Activated CD8-positive, alpha-beta memory T cell treated with anti-CD3 and anti-CD28 coated beads, Interleukin-2, amount 10 ng/mL, durations not matched to agents 7 days and 5 days (primary cell): ENCODE measurements around the gene CRYBA2. TPM values are rescaled to one million over a fixed set of nuclear protein-coding genes. Genes with fewer than 3 reads are reported as not detected.

Experiments used
- ATAC-seq: fragments of 150-1000 bp; cut with Tn5 transposase; one replicate; pipeline ENCODE4 v1.10.0; 2021; ENCODE audit warnings: moderate library complexity
- CTCF ChIA-PET: fragments of 350-600 bp; sonication (Branson Sonifier 250); formaldehyde crosslinking; loops from one replicate; lab custom pipeline; 2021; ENCODE audit warnings: antibody characterized with exemption; lab: Charles Lee
- DNase-seq: peaks from one replicate; pipeline ENCODE4 v3.0.0-alpha.2; 2020
- H3K27ac Mint-ChIP-seq: one replicate; pipeline ENCODE4 v1.8.0; 2021; ENCODE audit warnings: mild to moderate bottlenecking, mixed read lengths
- H3K27me3 Mint-ChIP-seq: one replicate; pipeline ENCODE4 v1.8.0; 2021; ENCODE audit warnings: mixed read lengths
- H3K36me3 Mint-ChIP-seq: one replicate; pipeline ENCODE4 v1.8.0; 2021; ENCODE audit warnings: mild to moderate bottlenecking, mixed read lengths
- H3K4me1 Mint-ChIP-seq: one replicate; pipeline ENCODE4 v1.8.0; 2021; ENCODE audit warnings: mixed read lengths
- H3K4me3 Mint-ChIP-seq: one replicate; pipeline ENCODE4 v1.8.0; 2021; ENCODE audit warnings: mild to moderate bottlenecking, moderate library complexity, mixed read lengths
- H3K9me3 Mint-ChIP-seq: one replicate; pipeline ENCODE4 v1.8.0; 2022; ENCODE audit warnings: low read depth, mixed read lengths
- total RNA-seq, 2 experiments: library from RNA; stranded (reverse); gene quantifications; one replicate each; pipeline ENCODE4 v1.2.3, GENCODE V29; 2021

CRYBA2 gene
- total RNA-seq, 2 experiments from 2014 or later: not detected

DNA sequence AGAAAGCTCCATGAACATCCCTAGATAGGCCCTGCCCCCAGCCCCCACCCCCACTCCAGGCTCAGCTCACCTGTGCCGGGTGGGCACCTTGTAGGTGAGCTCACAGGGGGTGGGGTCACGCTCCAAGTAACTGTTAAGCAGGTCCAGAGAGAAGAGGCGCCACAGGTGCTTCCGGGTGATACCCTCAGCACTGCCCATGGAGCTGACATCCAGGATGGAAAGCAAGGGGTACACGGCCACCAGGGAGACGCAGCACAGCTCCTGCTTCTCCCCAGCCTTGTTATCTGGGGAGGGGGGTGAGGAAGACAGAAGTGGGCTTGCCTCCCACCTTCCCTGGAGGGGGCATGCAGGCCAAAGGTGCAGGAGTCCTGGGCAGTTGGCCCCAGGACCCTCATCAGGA, 26.2 kb upstream of the CRYBA2 start:
- ATAC-seq: no peak
- H3K9me3 Mint-ChIP-seq: no peaks in the 10 kb centered on the region
- CTCF ChIA-PET: interaction anchor here (0.8 to 1.4 kb wide), 2 partner anchors 9 to 23 kb away, joined by 3 to 4 read pairs; no protein-coding TSS in a partner anchor
- no peak overlapping the region for H3K4me3 Mint-ChIP-seq
- no peak for DNase-seq
- H3K36me3 Mint-ChIP-seq: no peaks in the 10 kb centered on the region
- peaks cover 5% of the 10 kb centered on the region for H3K27me3 Mint-ChIP-seq
- no peak overlapping the region for H3K27ac Mint-ChIP-seq
- no peaks in the 10 kb centered on the region for H3K4me1 Mint-ChIP-seq

DNA sequence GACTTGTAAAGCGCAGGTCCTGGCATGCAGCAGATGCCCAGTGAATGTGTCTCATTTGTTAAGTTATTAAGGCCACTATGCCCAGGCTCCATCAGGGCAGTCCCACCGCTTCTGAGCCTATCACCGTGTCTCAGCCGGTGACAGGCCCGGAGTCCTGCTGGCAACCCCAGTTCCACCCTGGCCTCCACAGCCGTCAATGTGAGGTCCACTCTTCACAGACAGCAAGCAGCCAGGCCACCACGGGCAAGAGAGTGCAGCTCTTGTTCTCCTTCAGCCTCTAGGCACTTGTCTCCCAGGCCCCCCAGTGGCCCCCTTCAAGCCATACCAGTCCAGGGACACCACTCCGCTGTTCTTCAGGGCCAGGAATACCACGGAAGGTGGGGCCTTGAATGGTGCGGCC, 25.5 kb upstream of the CRYBA2 start:
- peaks cover 5% of the 10 kb centered on the region for H3K27me3 Mint-ChIP-seq
- ATAC-seq (no peak), DNase-seq (no peak)
- no peaks in the 10 kb centered on the region for H3K36me3 Mint-ChIP-seq
- no peaks in the 10 kb centered on the region for H3K9me3 Mint-ChIP-seq
- no peak overlapping the region for H3K4me3 Mint-ChIP-seq
- H3K27ac Mint-ChIP-seq: no peak overlapping the region
- CTCF ChIA-PET: interaction anchor here (1.4 kb wide), 1 partner anchor 22 kb away, joined by 3 read pairs; no protein-coding TSS in a partner anchor
- no peaks in the 10 kb centered on the region for H3K4me1 Mint-ChIP-seq

DNA sequence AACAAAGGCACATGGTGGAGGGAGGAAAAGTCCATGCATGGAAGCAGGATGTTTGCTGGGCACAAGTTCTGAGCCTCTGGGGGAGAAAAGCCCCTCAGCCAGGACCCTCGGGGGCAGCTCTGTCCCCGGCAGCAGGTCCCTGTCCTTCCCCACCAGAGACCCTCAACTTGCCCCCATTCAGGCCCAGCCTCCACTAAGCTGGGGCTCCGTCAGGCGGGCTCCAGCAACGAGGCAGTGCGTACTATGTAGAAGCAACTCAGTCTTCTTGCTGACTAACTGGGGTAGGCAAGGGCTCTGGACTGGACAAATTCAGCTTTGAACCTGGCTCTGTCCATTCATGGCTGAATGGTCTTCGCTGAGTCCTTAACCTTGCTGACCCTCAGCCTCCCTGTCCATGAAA, 25.1 kb upstream of the CRYBA2 start:
- ATAC-seq (no peak), DNase-seq (no peak)
- H3K27ac Mint-ChIP-seq: no peak overlapping the region
- H3K4me1 Mint-ChIP-seq: no peaks in the 10 kb centered on the region
- CTCF ChIA-PET: interaction anchor here (1.4 kb wide), 1 partner anchor 22 kb away, joined by 3 read pairs; no protein-coding TSS in a partner anchor
- H3K36me3 Mint-ChIP-seq: no peaks in the 10 kb centered on the region
- no peak overlapping the region for H3K4me3 Mint-ChIP-seq
- H3K9me3 Mint-ChIP-seq: no peaks in the 10 kb centered on the region
- peaks cover 5% of the 10 kb centered on the region for H3K27me3 Mint-ChIP-seq

GRCh38 chr2:219017201-219017931, 24.1 kb upstream of the CRYBA2 start:
- H3K27ac Mint-ChIP-seq: no peak overlapping the region
- H3K9me3 Mint-ChIP-seq: no peaks in the 10 kb centered on the region
- no peak for DNase-seq
- no peaks in the 10 kb centered on the region for H3K36me3 Mint-ChIP-seq
- no peak for ATAC-seq
- H3K27me3 Mint-ChIP-seq: peaks cover 9% of the 10 kb centered on the region
- no peaks in the 10 kb centered on the region for H3K4me1 Mint-ChIP-seq
- CTCF ChIA-PET: interaction anchor here (0.9 to 1.3 kb wide), 3 partner anchors 9 to 128 kb away, joined by 3 to 5 read pairs (median 4); no protein-coding TSS in a partner anchor
- H3K4me3 Mint-ChIP-seq: no peak overlapping the region

DNA sequence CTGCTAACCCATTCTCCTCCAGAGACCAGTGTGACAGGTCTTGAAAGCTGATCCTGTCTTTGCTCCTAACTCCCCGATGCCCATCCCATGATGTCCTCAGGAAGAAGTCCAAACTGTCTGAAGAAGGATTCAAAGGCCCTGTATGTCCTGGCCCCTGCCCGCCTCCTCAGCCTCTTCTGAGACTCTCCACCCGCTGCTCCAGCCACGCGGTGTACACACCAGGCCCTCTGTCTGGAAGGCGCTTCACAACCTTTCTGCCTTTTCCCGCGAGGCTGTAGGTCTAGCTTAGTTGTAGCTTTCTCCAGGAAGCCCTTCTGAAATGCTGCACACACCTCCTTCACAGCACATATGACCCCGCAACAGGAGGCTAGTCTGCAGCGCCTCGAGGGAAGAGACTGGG, 23.5 kb upstream of the CRYBA2 start:
- Mint-ChIP-seq H3K27me3 (peaks cover 9% of the 10 kb centered on the region), H3K36me3 (no peaks in the 10 kb centered on the region), H3K27ac (no peak overlapping the region), H3K4me3 (no peak overlapping the region), H3K9me3 (no peaks in the 10 kb centered on the region), H3K4me1 (no peaks in the 10 kb centered on the region)
- ATAC-seq: no peak
- CTCF ChIA-PET: interaction anchor here (0.9 to 1.3 kb wide), 4 partner anchors 9 to 128 kb away, joined by 3 to 5 read pairs (median 4); no protein-coding TSS in a partner anchor
- DNase-seq: no peak

- Mint-ChIP-seq H3K27me3 (peaks cover 16% of the 10 kb centered on the region), H3K36me3 (no peaks in the 10 kb centered on the region), H3K4me3 (no peak overlapping the region), H3K4me1 (no peaks in the 10 kb centered on the region), H3K27ac (no peak overlapping the region), H3K9me3 (no peaks in the 10 kb centered on the region)
- DNase-seq: no peak
- ATAC-seq: no peak
- CTCF ChIA-PET: interaction anchor here (0.6 to 2.3 kb wide), 9 partner anchors 11 to 464 kb away, joined by 3 to 10 read pairs (median 4); no protein-coding TSS in a partner anchor
Observed at GRCh38 chr2:219010873-219011272, 17.7 kb upstream of the CRYBA2 start.

GRCh38 chr2:219010162-219010756, 17.0 kb upstream of the CRYBA2 start:
- Mint-ChIP-seq H3K9me3 (no peaks in the 10 kb centered on the region), H3K4me3 (no peak overlapping the region), H3K27me3 (peaks cover 21% of the 10 kb centered on the region), H3K36me3 (no peaks in the 10 kb centered on the region), H3K4me1 (no peaks in the 10 kb centered on the region), H3K27ac (no peak overlapping the region)
- no peak for DNase-seq
- CTCF ChIA-PET: interaction anchor here (0.7 to 2.3 kb wide), 11 partner anchors 10 to 180 kb away, joined by 3 to 10 read pairs (median 3); no protein-coding TSS in a partner anchor
- peak; percentile 63 for ATAC-seq

GRCh38 chr2:219009294-219009693, 16.1 kb upstream of the CRYBA2 start:
- no peak for DNase-seq
- no peaks in the 10 kb centered on the region for H3K9me3 Mint-ChIP-seq
- H3K4me3 Mint-ChIP-seq: no peak overlapping the region
- no peaks in the 10 kb centered on the region for H3K4me1 Mint-ChIP-seq
- H3K36me3 Mint-ChIP-seq: no peaks in the 10 kb centered on the region
- CTCF ChIA-PET: interaction anchor here (0.9 to 1.6 kb wide), 3 partner anchors 13 to 181 kb away, joined by 3 to 6 read pairs (median 3); no protein-coding TSS in a partner anchor
- H3K27ac Mint-ChIP-seq: no peak overlapping the region
- peaks cover 30% of the 10 kb centered on the region for H3K27me3 Mint-ChIP-seq
- ATAC-seq: no peak

DNA sequence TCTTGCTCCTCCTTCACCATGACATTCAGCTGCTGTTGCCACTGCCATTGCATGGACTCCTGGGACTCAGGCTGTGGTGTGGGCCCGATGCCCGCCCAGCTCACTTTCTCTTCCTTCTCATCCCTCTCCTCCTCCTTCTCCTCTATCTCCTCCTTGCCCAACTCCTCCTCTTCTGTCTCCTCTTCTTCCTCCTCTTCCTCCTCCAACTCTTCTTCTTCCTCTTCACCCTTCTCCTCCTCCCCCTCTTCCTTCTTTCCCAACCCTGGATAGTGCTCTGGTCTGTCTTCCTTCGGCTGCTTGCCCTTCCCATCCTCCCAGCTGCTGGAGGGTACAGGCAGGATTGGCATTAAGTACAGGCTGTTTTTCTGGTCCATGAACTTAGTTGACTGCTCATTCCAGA, 10.8 kb upstream of the CRYBA2 start:
- Mint-ChIP-seq H3K4me1 (peaks cover 6% of the 10 kb centered on the region), H3K36me3 (no peaks in the 10 kb centered on the region), H3K27ac (no peak overlapping the region), H3K27me3 (peaks cover 66% of the 10 kb centered on the region), H3K9me3 (no peaks in the 10 kb centered on the region), H3K4me3 (no peak overlapping the region)
- no peak for DNase-seq
- no peak for ATAC-seq
- CTCF ChIA-PET: interaction anchor here (1.1 to 3.0 kb wide), 2 partner anchors 9 to 24 kb away, joined by 7 to 13 read pairs; no protein-coding TSS in a partner anchor

DNA sequence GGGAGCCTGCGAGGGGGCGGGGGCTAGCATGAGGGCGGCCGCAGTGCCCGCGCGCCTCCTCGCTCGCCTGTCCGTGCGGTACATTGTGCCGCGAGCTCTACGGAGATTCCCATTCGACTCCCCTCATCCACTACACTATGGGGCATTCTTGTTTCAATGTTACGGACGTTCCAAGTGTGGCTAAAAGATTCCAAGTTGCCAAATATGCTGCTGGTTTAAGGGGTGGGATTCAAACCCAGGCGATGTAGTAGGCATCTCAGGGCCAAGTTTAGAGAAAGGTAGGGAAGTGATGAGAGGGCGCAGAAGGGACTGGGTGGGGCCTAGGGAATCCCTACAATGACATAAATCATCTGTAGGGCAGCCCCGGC, 10.0 kb upstream of the CRYBA2 start:
- DNase-seq: no peak
- Mint-ChIP-seq H3K27me3 (peaks cover 71% of the 10 kb centered on the region), H3K4me3 (no peak overlapping the region), H3K27ac (no peak overlapping the region), H3K36me3 (no peaks in the 10 kb centered on the region), H3K9me3 (no peaks in the 10 kb centered on the region), H3K4me1 (peaks cover 6% of the 10 kb centered on the region)
- CTCF ChIA-PET: interaction anchor here (1.1 to 3.0 kb wide), 4 partner anchors 8 to 111 kb away, joined by 3 to 13 read pairs (median 6); no protein-coding TSS in a partner anchor
- peak; percentile 40 for ATAC-seq

- Mint-ChIP-seq H3K27me3 (peaks cover 74% of the 10 kb centered on the region), H3K9me3 (no peaks in the 10 kb centered on the region), H3K4me3 (no peak overlapping the region), H3K4me1 (peaks cover 6% of the 10 kb centered on the region), H3K27ac (no peak overlapping the region), H3K36me3 (no peaks in the 10 kb centered on the region)
- ATAC-seq: no peak
- peak; percentile 56 for DNase-seq
- CTCF ChIA-PET: interaction anchor here (1.1 to 3.0 kb wide), 5 partner anchors 7 to 111 kb away, joined by 3 to 14 read pairs (median 5); no protein-coding TSS in a partner anchor
Observed at GRCh38 chr2:219002395-219003266, 9.4 kb upstream of the CRYBA2 start.

- Mint-ChIP-seq H3K27me3 (peaks cover 73% of the 10 kb centered on the region), H3K4me1 (peaks cover 6% of the 10 kb centered on the region), H3K27ac (no peak overlapping the region), H3K4me3 (no peak overlapping the region), H3K9me3 (no peaks in the 10 kb centered on the region), H3K36me3 (no peaks in the 10 kb centered on the region)
- ATAC-seq: no peak
- no peak for DNase-seq
- CTCF ChIA-PET: interaction anchor here (1.1 to 1.5 kb wide), 5 partner anchors 22 to 110 kb away, joined by 3 to 14 read pairs (median 4); no protein-coding TSS in a partner anchor
Observed at GRCh38 chr2:219001577-219002394, 8.6 kb upstream of the CRYBA2 start.
